ENCODE results near the gene DPM3. TPM values are rescaled to one million over a fixed set of nuclear protein-coding genes. Genes with fewer than 3 reads are reported as not detected.

The DPM3 gene
- total RNA-seq, 3 donors from 2014 or later: 28.2 to 39.2 (median 33.0) TPM

DNA sequence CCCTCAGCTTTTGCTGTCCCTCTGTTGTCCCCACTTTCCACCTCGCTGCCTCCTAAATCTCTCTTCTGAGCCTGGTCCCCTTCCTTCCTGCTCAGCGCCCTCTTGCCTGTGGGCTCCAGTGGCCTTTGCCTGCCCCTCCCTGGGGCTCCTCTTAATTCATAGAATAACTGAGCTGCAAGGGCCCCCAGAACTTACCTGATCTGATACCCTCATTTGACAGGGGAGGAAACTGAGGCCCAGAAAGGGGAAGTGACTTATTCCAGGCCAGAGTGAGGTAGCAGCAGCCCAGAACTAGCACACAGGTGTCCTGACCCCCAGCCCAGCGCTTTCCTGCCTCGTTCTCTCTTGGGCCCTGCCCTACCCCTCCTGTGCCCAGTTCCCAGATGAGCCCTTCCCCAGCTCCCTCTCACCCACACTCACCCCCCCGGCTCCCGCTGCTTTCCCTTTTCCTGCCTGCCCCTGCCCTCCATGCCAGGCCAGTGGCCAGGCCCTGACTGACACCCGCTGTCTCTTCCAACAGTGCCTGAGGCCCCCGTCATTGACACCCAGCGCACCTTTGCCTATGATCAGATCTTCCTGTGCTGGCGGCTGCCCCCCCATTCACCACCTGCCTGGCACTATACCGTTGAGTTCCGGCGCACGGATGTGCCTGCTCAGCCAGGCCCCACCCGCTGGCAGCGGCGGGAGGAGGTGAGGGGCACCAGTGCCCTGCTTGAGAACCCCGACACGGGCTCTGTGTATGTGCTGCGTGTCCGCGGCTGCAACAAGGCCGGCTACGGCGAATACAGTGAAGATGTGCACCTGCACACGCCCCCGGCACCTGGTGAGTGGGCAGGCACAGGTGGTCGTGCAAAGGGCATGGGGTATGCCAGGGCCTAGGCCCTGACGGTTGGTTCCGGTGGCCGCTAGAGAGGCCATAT is 39.0 kb upstream of the DPM3 start:
- no peak overlapping the region for H3K4me3 Mint-ChIP-seq
- peaks cover 8% of the 10 kb centered on the region for H3K36me3 Mint-ChIP-seq (ENCODE audit: insufficient read depth)
- peaks cover 17% of the 10 kb centered on the region for H3K4me1 Mint-ChIP-seq (ENCODE audit: low read depth)
- ATAC-seq (no peak), DNase-seq (no peak)
- no peaks in the 10 kb centered on the region for H3K9me3 Mint-ChIP-seq
- H3K27me3 Mint-ChIP-seq (ENCODE audit: low read depth): no peaks in the 10 kb centered on the region

- Mint-ChIP-seq H3K27me3 (ENCODE audit: low read depth) (no peaks in the 10 kb centered on the region), H3K4me1 (ENCODE audit: low read depth) (peaks cover 21% of the 10 kb centered on the region), H3K9me3 (no peaks in the 10 kb centered on the region), H3K36me3 (ENCODE audit: insufficient read depth) (peaks cover 7% of the 10 kb centered on the region), H3K4me3 (no peak overlapping the region)
- DNase-seq (no peak), ATAC-seq (no peak)
These were observed 38.2 kb upstream of the DPM3 start for GRCh38 chr1:155178441-155179111.

GRCh38 chr1:155177918-155178281 is 37.6 kb upstream of the DPM3 start:
- ATAC-seq: no peak
- Mint-ChIP-seq H3K9me3 (no peaks in the 10 kb centered on the region), H3K4me1 (ENCODE audit: low read depth) (peaks cover 27% of the 10 kb centered on the region), H3K4me3 (no peak overlapping the region), H3K36me3 (ENCODE audit: insufficient read depth) (peaks cover 3% of the 10 kb centered on the region), H3K27me3 (ENCODE audit: low read depth) (no peaks in the 10 kb centered on the region)
- DNase-seq: no peak

DNA sequence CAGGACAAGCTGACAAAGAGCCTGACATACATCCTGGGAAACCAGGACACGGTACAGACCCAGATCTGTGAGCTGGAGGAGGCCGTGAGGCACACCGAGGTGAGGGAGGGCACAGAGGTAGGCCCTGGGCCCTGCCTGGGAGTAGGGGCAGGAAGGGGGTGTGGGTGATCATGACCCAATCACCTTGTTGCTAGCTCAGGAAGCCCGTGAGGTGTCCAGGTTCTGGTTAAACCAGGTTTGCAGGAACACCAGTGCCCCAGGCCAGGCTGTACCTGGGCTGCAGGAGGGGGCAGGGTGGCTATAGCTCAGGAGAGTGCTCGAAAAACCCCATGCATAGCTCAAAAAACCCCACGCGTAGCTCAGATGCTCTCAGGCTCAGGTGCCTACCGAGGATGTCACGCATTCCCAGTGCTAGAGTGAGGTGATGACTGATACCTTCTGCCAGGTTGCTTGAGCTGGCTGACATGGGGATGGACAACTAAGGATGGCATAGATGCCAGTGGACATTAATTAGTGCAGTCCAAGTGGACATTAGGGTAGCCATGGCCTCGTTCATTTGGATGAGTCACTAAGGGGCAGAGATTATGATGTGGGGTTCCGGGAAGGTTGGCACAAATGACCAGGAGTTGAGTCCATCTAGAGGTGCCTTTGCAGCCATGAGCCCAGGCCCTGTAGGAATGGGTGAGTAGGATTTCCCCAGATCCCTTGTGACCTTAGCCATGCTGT is 37.0 kb upstream of the DPM3 start:
- Mint-ChIP-seq H3K9me3 (no peaks in the 10 kb centered on the region), H3K4me1 (ENCODE audit: low read depth) (peaks cover 29% of the 10 kb centered on the region), H3K27me3 (ENCODE audit: low read depth) (no peaks in the 10 kb centered on the region), H3K36me3 (ENCODE audit: insufficient read depth) (peaks cover 3% of the 10 kb centered on the region), H3K4me3 (no peak overlapping the region)
- DNase-seq: no peak
- no peak for ATAC-seq

DNA sequence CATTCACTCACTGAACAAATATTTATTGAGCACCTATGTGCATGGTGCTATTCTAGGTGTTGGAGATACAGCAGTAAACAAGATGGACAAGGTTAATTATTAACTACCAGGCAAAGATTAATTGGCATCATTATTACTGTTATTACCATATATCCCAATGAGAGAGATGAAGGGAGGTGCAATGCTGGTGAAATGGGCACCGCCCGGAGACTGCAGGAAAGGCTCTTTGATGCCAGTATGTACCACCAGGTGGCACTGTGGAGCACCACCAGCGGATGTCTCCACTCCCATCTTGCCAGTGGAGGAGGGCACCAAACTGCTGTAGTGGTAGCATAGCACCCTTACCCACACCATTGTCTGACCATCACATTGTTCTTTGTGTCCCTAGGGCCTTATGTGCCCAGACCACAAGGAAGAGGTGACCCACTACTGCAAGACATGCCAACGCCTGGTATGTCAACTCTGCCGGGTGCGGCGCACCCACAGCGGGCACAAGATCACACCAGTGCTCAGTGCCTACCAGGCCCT is 36.3 kb upstream of the DPM3 start:
- DNase-seq (peak; percentile 87), ATAC-seq (peak; percentile 38 to 39)
- H3K27me3 Mint-ChIP-seq (ENCODE audit: low read depth): no peaks in the 10 kb centered on the region
- no peaks in the 10 kb centered on the region for H3K9me3 Mint-ChIP-seq
- peak overlapping the region; percentile 3 for H3K4me3 Mint-ChIP-seq
- H3K4me1 Mint-ChIP-seq (ENCODE audit: low read depth): peaks cover 36% of the 10 kb centered on the region
- H3K36me3 Mint-ChIP-seq (ENCODE audit: insufficient read depth): peaks cover under 1% of the 10 kb centered on the region

DNA sequence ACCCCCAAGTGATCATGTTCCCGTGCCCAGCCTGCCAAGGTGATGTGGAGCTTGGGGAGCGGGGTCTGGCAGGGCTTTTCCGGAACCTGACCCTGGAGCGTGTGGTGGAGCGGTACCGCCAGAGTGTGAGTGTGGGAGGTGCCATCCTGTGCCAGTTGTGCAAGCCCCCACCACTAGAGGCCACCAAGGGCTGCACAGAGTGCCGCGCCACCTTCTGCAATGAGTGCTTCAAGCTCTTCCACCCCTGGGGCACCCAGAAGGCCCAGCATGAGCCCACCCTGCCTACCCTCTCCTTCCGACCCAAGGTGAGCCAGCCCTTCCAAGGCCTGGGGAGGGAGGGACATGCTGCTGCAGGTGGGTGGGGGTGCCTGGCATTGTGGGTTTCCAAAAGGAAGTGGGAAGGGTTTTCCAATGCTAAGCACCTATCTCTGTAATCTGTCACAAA is 35.6 kb upstream of the DPM3 start:
- Mint-ChIP-seq H3K4me1 (ENCODE audit: low read depth) (peaks cover 42% of the 10 kb centered on the region), H3K9me3 (no peaks in the 10 kb centered on the region), H3K4me3 (no peak overlapping the region), H3K27me3 (ENCODE audit: low read depth) (no peaks in the 10 kb centered on the region), H3K36me3 (ENCODE audit: insufficient read depth) (no peaks in the 10 kb centered on the region)
- DNase-seq (no peak), ATAC-seq (no peak)

- no peak for DNase-seq
- ATAC-seq: no peak
- Mint-ChIP-seq H3K4me3 (peak overlapping the region; percentile 71), H3K4me1 (ENCODE audit: low read depth) (peaks cover 43% of the 10 kb centered on the region), H3K9me3 (no peaks in the 10 kb centered on the region), H3K36me3 (ENCODE audit: insufficient read depth) (peaks cover under 1% of the 10 kb centered on the region), H3K27me3 (ENCODE audit: low read depth) (no peaks in the 10 kb centered on the region)
These were observed 35.1 kb upstream of the DPM3 start for GRCh38 chr1:155175281-155175926.

- H3K4me1 Mint-ChIP-seq (ENCODE audit: low read depth): peaks cover 44% of the 10 kb centered on the region
- no peaks in the 10 kb centered on the region for H3K9me3 Mint-ChIP-seq
- DNase-seq (peak; percentile 48), ATAC-seq (no peak)
- no peaks in the 10 kb centered on the region for H3K27me3 Mint-ChIP-seq (ENCODE audit: low read depth)
- peaks cover 6% of the 10 kb centered on the region for H3K36me3 Mint-ChIP-seq (ENCODE audit: insufficient read depth)
- H3K4me3 Mint-ChIP-seq: peak overlapping the region; percentile 95
These were observed 34.3 kb upstream of the DPM3 start for GRCh38 chr1:155174324-155175280.

- Mint-ChIP-seq H3K27me3 (ENCODE audit: low read depth) (no peaks in the 10 kb centered on the region), H3K36me3 (ENCODE audit: insufficient read depth) (peaks cover 13% of the 10 kb centered on the region), H3K4me1 (ENCODE audit: low read depth) (peaks cover 47% of the 10 kb centered on the region), H3K4me3 (peak within 1 kb of the TSS; percentile 95), H3K9me3 (no peaks in the 10 kb centered on the region)
- peak; percentile 36 for ATAC-seq
- DNase-seq: peak; percentile 68
These were observed 33.4 kb upstream of the DPM3 start, which contains the start of gene TRIM46 for GRCh38 chr1:155173478-155174323. Gene TRIM46, plus strand, starts transcription at chr1:155173849. Its CDS starts 118 bp downstream, at chr1:155173967.

DNA sequence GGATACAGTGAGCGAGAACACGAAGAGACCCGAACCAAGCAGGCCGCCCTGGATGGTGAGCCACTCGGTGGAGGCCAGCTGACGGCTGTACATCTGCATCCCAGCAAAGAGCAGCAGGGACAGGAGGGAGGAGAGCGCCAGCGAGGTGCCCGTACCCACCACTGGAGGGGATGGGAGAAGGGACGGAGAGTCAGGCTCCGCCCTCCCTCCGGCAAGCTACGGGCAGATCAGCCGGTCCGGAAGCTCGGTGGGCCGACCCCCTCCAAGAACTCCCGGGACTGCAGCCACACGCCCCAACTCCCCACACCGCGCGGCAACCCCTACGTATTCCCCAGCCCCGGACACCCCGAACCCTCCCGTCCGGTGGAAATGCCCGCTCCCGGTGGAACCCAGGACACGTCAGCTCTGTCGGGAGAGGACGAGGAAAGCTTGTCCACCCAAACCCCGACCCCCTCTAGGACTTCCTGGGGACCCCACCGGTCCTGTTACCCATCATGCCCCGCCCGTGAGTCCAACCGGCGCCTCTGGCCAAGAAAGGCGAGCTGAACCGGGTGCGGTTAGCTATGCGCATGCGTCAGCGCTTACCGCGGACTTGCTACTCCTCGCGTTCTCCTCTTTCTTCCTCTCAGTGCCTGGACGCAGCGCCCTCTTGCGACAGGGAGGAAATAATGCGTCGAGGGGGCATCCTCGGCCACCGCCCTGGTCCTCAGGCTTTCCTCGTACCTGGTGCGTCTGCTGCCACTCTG is 32.6 kb upstream of the DPM3 start, which contains the start of gene KRTCAP2:
Gene KRTCAP2 (minus strand): TSS at position 573 of the 746 bp plus-strand sequence. CDS start 80 bp downstream, at position 493.
- ATAC-seq (peak; percentile 82 to 85), DNase-seq (peak; percentile 90)
- Mint-ChIP-seq H3K27me3 (ENCODE audit: low read depth) (no peaks in the 10 kb centered on the region), H3K4me1 (ENCODE audit: low read depth) (peaks cover 48% of the 10 kb centered on the region), H3K4me3 (peak within 1 kb of the TSS; percentile 95), H3K36me3 (ENCODE audit: insufficient read depth) (peaks cover 14% of the 10 kb centered on the region), H3K9me3 (no peaks in the 10 kb centered on the region)

GRCh38 chr1:155171836-155172731 is 31.8 kb upstream of the DPM3 start:
- H3K4me3 Mint-ChIP-seq: peak overlapping the region; percentile 95
- peaks cover 14% of the 10 kb centered on the region for H3K36me3 Mint-ChIP-seq (ENCODE audit: insufficient read depth)
- peaks cover 57% of the 10 kb centered on the region for H3K4me1 Mint-ChIP-seq (ENCODE audit: low read depth)
- H3K27me3 Mint-ChIP-seq (ENCODE audit: low read depth): peaks cover under 1% of the 10 kb centered on the region
- ATAC-seq (peak; percentile 42 to 50), DNase-seq (no peak)
- H3K9me3 Mint-ChIP-seq: no peaks in the 10 kb centered on the region
